H9 (cell line): ENCODE measurements around the gene POU2F1. TPM values are rescaled to one million over a fixed set of nuclear protein-coding genes. Genes with fewer than 3 reads are reported as not detected.

Experiments used
- DNase-seq: peaks from one replicate; pipeline ENCODE4 v3.0.0-alpha.2; 2017
- H2AFZ ChIP-seq: one replicate; pipeline ENCODE4 v1.6.1; 2013; ENCODE audit warnings: mild to moderate bottlenecking, low read length, control low read depth, moderate library complexity
- H2AK5ac ChIP-seq: 2 replicates; pipeline ENCODE4 v1.6.1; 2013; ENCODE audit warnings: low read length, control low read depth, mixed read lengths; ENCODE audit not compliant: insufficient read length
- H2BK120ac ChIP-seq: one replicate; pipeline ENCODE4 v1.6.1; 2013; ENCODE audit warnings: low read depth, mild to moderate bottlenecking, low read length, control low read depth, inconsistent platforms; ENCODE audit not compliant: poor library complexity, severe bottlenecking
- H2BK12ac ChIP-seq: 2 replicates; pipeline ENCODE4 v1.6.1; 2013; ENCODE audit warnings: low read length, control low read depth, mixed read lengths, low read depth; ENCODE audit not compliant: insufficient read length
- H2BK15ac ChIP-seq: 2 replicates; pipeline ENCODE4 v1.6.1; 2013; ENCODE audit warnings: low read depth, low read length, control low read depth
- H2BK20ac ChIP-seq: one replicate; pipeline ENCODE4 v1.6.1; 2013; ENCODE audit warnings: low read depth, mild to moderate bottlenecking, low read length, control low read depth, inconsistent platforms; ENCODE audit not compliant: poor library complexity, severe bottlenecking
- H2BK5ac ChIP-seq: 2 replicates; pipeline ENCODE4 v1.6.1; 2013; ENCODE audit warnings: low read length, control low read depth, mixed read lengths; ENCODE audit not compliant: insufficient read length
- H3K14ac ChIP-seq: 2 replicates; pipeline ENCODE4 v1.6.1; 2013; ENCODE audit warnings: low read length, control low read depth; ENCODE audit not compliant: insufficient read depth
- H3K18ac ChIP-seq: 2 replicates; pipeline ENCODE4 v1.6.1; 2013; ENCODE audit warnings: low read depth, mild to moderate bottlenecking, mixed read lengths, low read length, control low read depth; ENCODE audit not compliant: insufficient read length
- H3K23ac ChIP-seq: 2 replicates; pipeline ENCODE4 v1.6.1; 2013; ENCODE audit warnings: low read length, control low read depth, mixed read lengths, low read depth; ENCODE audit not compliant: insufficient read length
- H3K23me2 ChIP-seq: 2 replicates; pipeline ENCODE4 v1.6.1; 2013; ENCODE audit warnings: low read depth, mild to moderate bottlenecking, mixed read lengths, low read length, control low read depth; ENCODE audit not compliant: insufficient read length, poor library complexity, severe bottlenecking
- H3K27ac ChIP-seq: 2 replicates; pipeline ENCODE4 v1.5.1; 2013; ENCODE audit warnings: low read length, control low read depth, mixed read lengths, low read depth; ENCODE audit not compliant: insufficient read length
- H3K27me3 ChIP-seq: 2 replicates; pipeline ENCODE4 v1.6.1; 2013; ENCODE audit warnings: low read length, control low read depth, inconsistent platforms; ENCODE audit not compliant: insufficient read depth
- H3K4ac ChIP-seq: 2 replicates; pipeline ENCODE4 v1.6.1; 2013; ENCODE audit warnings: low read depth, mild to moderate bottlenecking, control low read depth, inconsistent platforms, low read length, moderate library complexity
- H3K4me1 ChIP-seq: 2 replicates; pipeline ENCODE4 v1.6.1; 2013; ENCODE audit warnings: low read length, control low read depth, inconsistent platforms; ENCODE audit not compliant: insufficient read depth
- H3K4me2 ChIP-seq: 2 replicates; pipeline ENCODE4 v1.6.1; 2013; ENCODE audit warnings: low read length, control low read depth, mixed read lengths; ENCODE audit not compliant: insufficient read length, insufficient read depth
- H3K56ac ChIP-seq: 2 replicates; pipeline ENCODE4 v1.6.1; 2013; ENCODE audit warnings: low read depth, mild to moderate bottlenecking, mixed read lengths, low read length, control low read depth; ENCODE audit not compliant: insufficient read length
- H3K79me1 ChIP-seq: 2 replicates; pipeline ENCODE4 v1.6.1; 2013; ENCODE audit warnings: low read depth, mild to moderate bottlenecking, moderate library complexity, low read length, control low read depth, inconsistent platforms; ENCODE audit not compliant: insufficient read depth, poor library complexity, severe bottlenecking
- H3K79me2 ChIP-seq: 2 replicates; pipeline ENCODE4 v1.6.1; 2013; ENCODE audit warnings: low read length, control low read depth, inconsistent platforms; ENCODE audit not compliant: insufficient read depth
- H3K9ac ChIP-seq: 2 replicates; pipeline ENCODE4 v1.6.1; 2013; ENCODE audit warnings: low read length, control low read depth, mixed read lengths; ENCODE audit not compliant: insufficient read length; ENCODE audit errors: extremely low read depth
- H3K9me3 ChIP-seq: one replicate; pipeline ENCODE4 v1.6.1; 2013; ENCODE audit warnings: low read depth, low read length, inconsistent platforms; ENCODE audit not compliant: control insufficient read depth
- H3T11ph ChIP-seq: one replicate; pipeline ENCODE4 v1.6.1; 2013; ENCODE audit warnings: mild to moderate bottlenecking, low read length, control low read depth, inconsistent platforms
- H4K20me1 ChIP-seq: one replicate; pipeline ENCODE4 v1.6.1; 2013; ENCODE audit not compliant: control insufficient read depth, insufficient read length, insufficient read depth
- H4K5ac ChIP-seq: 2 replicates; pipeline ENCODE4 v1.6.1; 2013; ENCODE audit warnings: low read depth, mild to moderate bottlenecking, mixed read lengths, low read length, control low read depth; ENCODE audit not compliant: insufficient read length
- H4K8ac ChIP-seq: replicated peaks from 2 replicates; pipeline ENCODE4 v1.6.1; 2013; ENCODE audit warnings: low read length, control low read depth, mixed read lengths, low read depth; ENCODE audit not compliant: insufficient read length
- H4K91ac ChIP-seq: 2 replicates; pipeline ENCODE4 v1.6.1; 2013; ENCODE audit warnings: low read depth, mild to moderate bottlenecking, moderate library complexity, mixed read lengths, low read length, control low read depth; ENCODE audit not compliant: insufficient read length
- H3K27ac Mint-ChIP-seq, 3 experiments: 2 replicates in 2 of 3; 3 replicates in 1 of 3; pipeline ENCODE4 v1.8.0; 2020 to 2021; ENCODE audit warnings: mixed read lengths in 3 of 3, mild to moderate bottlenecking in 1 of 3, moderate library complexity in 1 of 3
- H3K27me3 Mint-ChIP-seq: 2 replicates; pipeline ENCODE4 v1.8.0; 2021; ENCODE audit warnings: low read depth, mild to moderate bottlenecking, moderate library complexity, mixed read lengths
- H3K36me3 Mint-ChIP-seq, 3 experiments: 2 replicates in 2 of 3; 3 replicates in 1 of 3; pipeline ENCODE4 v1.8.0; 2020 to 2021; ENCODE audit warnings: low read depth in 3 of 3, mixed read lengths in 3 of 3; ENCODE audit not compliant: insufficient read depth in 1 of 3
- H3K4me1 Mint-ChIP-seq, 2 experiments: 2 replicates each; pipeline ENCODE4 v1.8.0; 2020; ENCODE audit warnings: mixed read lengths in 2 of 2
- H3K4me3 Mint-ChIP-seq, 2 experiments: 2 replicates in 1 of 2; 3 replicates in 1 of 2; pipeline ENCODE4 v1.8.0; 2020 to 2021; ENCODE audit warnings: mild to moderate bottlenecking in 2 of 2, mixed read lengths in 2 of 2, moderate library complexity in 1 of 2
- H3K9me3 Mint-ChIP-seq, 2 experiments: 2 replicates in 1 of 2; 3 replicates in 1 of 2; pipeline ENCODE4 v1.8.0; 2020; ENCODE audit warnings: mild to moderate bottlenecking in 2 of 2, mixed read lengths in 2 of 2, moderate library complexity in 1 of 2
- WGBS: extraction: QIAGEN DNeasy Blood & Tissue Kit; methylation state at CpG from one replicate; pipeline ENCODE4 v1.1.7; 2013; ENCODE audit warnings: missing lambda C conversion rate, low lambda C conversion rate, mixed read lengths; ENCODE audit not compliant: insufficient read length; ENCODE audit errors: extremely low coverage; 5-methylcytosine and 5-hydroxymethylcytosine counted together
- total RNA-seq: library from RNA; stranded (reverse); gene quantifications from 2 replicates; pipeline ENCODE4 v1.2.1, GENCODE V29; 2021
- TF ChIP-seq, protein P1 (sequence below): fragments of 200-600 bp; sonication (generic); conservative IDR thresholded peaks from 3 replicates; pipeline ENCODE4 v1.8.0; 2021; ENCODE audit warnings: antibody characterized with exemption, mild to moderate bottlenecking

The POU2F1 gene
- total RNA-seq, 1 experiment from 2014 or later: 62.5 TPM

DNA sequence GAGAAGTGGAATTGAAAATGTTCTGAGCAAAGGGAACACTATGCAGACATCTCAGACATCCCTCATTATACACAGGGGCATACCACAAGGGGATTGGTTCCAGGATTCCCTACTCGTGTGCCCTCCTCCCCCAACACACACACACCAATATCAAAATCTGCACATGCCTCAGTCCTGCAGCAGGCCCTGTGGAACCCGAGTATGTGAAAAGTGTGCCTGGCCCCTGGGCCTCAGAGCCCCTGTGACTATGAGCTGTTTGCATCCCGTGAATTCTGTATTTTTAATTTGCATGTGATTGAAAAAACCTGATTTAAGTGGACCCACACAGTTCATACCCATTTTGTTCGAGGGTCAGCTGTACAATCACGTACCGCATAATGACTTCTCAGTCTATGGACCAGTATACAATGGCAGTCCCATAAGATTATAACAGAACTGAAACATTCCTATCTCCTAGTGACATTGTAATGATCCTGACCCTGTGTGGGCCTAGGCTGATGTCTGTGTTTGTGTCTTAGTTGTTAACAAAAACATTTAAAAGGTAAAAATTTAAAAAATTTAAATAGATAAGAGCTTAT is 11.3 kb downstream of the POU2F1 start:
- Histone ChIP-seq H3T11ph (no peak overlapping the region), H4K91ac (no peak overlapping the region), H3K56ac (no peak overlapping the region), H3K4me2 (no peak overlapping the region), H2BK12ac (no peak overlapping the region), H2BK5ac (no peak overlapping the region), H3K79me2 (peaks cover 60% of the 10 kb centered on the region), H4K5ac (no peak overlapping the region), H3K23ac (no peak overlapping the region), H3K79me1 (peaks cover 4% of the 10 kb centered on the region), H3K4ac (no peak overlapping the region), H4K8ac (no peak overlapping the region), H3K9me3 (no peaks in the 10 kb centered on the region), H3K14ac (no peak overlapping the region), H2AFZ (no peak overlapping the region), H2BK120ac (no peak overlapping the region), H4K20me1 (no peaks in the 10 kb centered on the region), H2BK15ac (no peak overlapping the region), H2BK20ac (no peak overlapping the region), H3K23me2 (no peaks in the 10 kb centered on the region), H3K27ac (no peak overlapping the region), H3K27me3 (no peaks in the 10 kb centered on the region), H3K9ac (no peak overlapping the region), H3K18ac (no peak overlapping the region), H3K4me1 (peaks cover 6% of the 10 kb centered on the region), H2AK5ac (no peak overlapping the region)
- Mint-ChIP-seq H3K4me3 (no peak overlapping the region), H3K36me3 (no peaks in the 10 kb centered on the region), H3K4me1 (peaks cover 66 to 76% of the 10 kb centered on the region in 2 experiments), H3K27me3 (no peaks in the 10 kb centered on the region), H3K9me3 (no peaks in the 10 kb centered on the region), H3K27ac (peak overlapping the region in 2 of 3 experiments; percentile 18 to 22; a peak in 3 of 7 replicates)
- no CpG with 5 or more reads among the region's 6 CpGs for WGBS
- DNase-seq: no peak
- TF ChIP-seq, protein P1, sequence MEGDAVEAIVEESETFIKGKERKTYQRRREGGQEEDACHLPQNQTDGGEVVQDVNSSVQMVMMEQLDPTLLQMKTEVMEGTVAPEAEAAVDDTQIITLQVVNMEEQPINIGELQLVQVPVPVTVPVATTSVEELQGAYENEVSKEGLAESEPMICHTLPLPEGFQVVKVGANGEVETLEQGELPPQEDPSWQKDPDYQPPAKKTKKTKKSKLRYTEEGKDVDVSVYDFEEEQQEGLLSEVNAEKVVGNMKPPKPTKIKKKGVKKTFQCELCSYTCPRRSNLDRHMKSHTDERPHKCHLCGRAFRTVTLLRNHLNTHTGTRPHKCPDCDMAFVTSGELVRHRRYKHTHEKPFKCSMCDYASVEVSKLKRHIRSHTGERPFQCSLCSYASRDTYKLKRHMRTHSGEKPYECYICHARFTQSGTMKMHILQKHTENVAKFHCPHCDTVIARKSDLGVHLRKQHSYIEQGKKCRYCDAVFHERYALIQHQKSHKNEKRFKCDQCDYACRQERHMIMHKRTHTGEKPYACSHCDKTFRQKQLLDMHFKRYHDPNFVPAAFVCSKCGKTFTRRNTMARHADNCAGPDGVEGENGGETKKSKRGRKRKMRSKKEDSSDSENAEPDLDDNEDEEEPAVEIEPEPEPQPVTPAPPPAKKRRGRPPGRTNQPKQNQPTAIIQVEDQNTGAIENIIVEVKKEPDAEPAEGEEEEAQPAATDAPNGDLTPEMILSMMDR: no peak
